ENCODE results near the gene LZTS2.

DNA sequence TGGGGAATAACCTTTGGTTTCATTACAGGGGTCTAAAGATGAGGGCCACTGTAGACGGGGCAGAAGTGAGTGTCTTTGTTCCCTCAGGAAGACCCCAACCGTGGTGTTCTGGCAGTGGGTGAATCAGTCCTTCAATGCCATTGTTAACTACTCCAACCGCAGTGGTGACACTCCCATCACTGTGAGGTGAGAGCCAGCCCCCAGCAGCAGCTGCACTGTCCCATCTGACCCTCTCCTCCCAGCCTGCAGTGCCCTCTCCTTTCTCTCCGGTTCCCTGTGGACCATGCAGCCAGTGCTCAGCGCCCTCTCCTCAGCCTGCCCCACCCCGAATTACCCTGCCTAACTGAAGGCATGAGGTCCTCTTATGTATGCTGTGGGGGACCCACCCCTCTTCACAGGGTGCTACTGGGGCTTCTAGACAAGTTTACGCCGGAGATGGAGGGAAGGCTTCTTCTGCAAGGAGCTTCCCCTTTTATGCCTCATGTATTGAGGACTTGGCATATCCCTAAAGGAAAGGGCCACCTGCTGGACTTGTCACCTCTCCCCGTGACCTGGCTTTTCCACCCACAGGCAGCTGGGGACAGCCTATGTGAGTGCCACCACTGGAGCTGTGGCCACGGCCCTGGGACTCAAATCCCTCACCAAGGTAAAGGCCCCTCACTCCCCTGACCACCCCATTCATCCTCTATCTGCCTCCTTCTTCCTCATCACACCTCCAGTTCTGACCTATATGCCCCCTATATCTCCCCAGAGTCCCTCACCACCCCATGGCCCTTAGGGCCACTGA lies 36.5 kb downstream of the LZTS2 start:
- TF ChIP-seq, protein P1, sequence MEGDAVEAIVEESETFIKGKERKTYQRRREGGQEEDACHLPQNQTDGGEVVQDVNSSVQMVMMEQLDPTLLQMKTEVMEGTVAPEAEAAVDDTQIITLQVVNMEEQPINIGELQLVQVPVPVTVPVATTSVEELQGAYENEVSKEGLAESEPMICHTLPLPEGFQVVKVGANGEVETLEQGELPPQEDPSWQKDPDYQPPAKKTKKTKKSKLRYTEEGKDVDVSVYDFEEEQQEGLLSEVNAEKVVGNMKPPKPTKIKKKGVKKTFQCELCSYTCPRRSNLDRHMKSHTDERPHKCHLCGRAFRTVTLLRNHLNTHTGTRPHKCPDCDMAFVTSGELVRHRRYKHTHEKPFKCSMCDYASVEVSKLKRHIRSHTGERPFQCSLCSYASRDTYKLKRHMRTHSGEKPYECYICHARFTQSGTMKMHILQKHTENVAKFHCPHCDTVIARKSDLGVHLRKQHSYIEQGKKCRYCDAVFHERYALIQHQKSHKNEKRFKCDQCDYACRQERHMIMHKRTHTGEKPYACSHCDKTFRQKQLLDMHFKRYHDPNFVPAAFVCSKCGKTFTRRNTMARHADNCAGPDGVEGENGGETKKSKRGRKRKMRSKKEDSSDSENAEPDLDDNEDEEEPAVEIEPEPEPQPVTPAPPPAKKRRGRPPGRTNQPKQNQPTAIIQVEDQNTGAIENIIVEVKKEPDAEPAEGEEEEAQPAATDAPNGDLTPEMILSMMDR (IDR thresholded peaks at IDR 0.05; ENCODE audit: low read depth, low read length, missing input control): no peak
- TF ChIP-seq, protein P2, sequence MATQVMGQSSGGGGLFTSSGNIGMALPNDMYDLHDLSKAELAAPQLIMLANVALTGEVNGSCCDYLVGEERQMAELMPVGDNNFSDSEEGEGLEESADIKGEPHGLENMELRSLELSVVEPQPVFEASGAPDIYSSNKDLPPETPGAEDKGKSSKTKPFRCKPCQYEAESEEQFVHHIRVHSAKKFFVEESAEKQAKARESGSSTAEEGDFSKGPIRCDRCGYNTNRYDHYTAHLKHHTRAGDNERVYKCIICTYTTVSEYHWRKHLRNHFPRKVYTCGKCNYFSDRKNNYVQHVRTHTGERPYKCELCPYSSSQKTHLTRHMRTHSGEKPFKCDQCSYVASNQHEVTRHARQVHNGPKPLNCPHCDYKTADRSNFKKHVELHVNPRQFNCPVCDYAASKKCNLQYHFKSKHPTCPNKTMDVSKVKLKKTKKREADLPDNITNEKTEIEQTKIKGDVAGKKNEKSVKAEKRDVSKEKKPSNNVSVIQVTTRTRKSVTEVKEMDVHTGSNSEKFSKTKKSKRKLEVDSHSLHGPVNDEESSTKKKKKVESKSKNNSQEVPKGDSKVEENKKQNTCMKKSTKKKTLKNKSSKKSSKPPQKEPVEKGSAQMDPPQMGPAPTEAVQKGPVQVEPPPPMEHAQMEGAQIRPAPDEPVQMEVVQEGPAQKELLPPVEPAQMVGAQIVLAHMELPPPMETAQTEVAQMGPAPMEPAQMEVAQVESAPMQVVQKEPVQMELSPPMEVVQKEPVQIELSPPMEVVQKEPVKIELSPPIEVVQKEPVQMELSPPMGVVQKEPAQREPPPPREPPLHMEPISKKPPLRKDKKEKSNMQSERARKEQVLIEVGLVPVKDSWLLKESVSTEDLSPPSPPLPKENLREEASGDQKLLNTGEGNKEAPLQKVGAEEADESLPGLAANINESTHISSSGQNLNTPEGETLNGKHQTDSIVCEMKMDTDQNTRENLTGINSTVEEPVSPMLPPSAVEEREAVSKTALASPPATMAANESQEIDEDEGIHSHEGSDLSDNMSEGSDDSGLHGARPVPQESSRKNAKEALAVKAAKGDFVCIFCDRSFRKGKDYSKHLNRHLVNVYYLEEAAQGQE (IDR thresholded peaks at IDR 0.05): no peak
- TF ChIP-seq, protein P3, sequence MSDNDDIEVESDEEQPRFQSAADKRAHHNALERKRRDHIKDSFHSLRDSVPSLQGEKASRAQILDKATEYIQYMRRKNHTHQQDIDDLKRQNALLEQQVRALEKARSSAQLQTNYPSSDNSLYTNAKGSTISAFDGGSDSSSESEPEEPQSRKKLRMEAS (IDR thresholded peaks at IDR 0.05): no peak
- no peak for TF ChIP-seq NR2F2 (IDR thresholded peaks at IDR 0.05)
- TF ChIP-seq SP1 (IDR thresholded peaks at IDR 0.05): no peak
- no peak for TF ChIP-seq JUND (IDR thresholded peaks at IDR 0.05)
- TF ChIP-seq RAD21 (IDR thresholded peaks at IDR 0.05): no peak
- no peak for TF ChIP-seq YY1 (IDR thresholded peaks at IDR 0.05)
- no peak for TF ChIP-seq TAF1 (conservative IDR thresholded peaks at IDR 0.05)
- no peak for TF ChIP-seq EGR1 (IDR thresholded peaks at IDR 0.05; ENCODE audit: low read depth in 2 of 2)
- TF ChIP-seq, protein P4, sequence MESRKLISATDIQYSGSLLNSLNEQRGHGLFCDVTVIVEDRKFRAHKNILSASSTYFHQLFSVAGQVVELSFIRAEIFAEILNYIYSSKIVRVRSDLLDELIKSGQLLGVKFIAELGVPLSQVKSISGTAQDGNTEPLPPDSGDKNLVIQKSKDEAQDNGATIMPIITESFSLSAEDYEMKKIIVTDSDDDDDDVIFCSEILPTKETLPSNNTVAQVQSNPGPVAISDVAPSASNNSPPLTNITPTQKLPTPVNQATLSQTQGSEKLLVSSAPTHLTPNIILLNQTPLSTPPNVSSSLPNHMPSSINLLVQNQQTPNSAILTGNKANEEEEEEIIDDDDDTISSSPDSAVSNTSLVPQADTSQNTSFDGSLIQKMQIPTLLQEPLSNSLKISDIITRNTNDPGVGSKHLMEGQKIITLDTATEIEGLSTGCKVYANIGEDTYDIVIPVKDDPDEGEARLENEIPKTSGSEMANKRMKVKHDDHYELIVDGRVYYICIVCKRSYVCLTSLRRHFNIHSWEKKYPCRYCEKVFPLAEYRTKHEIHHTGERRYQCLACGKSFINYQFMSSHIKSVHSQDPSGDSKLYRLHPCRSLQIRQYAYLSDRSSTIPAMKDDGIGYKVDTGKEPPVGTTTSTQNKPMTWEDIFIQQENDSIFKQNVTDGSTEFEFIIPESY (IDR thresholded peaks at IDR 0.05): no peak
- TF ChIP-seq FOXA1 (IDR thresholded peaks at IDR 0.05): no peak
